CD4-positive, alpha-beta memory T cell (primary cell): ENCODE data around the gene NDEL1. TPM values are rescaled to one million over a fixed set of nuclear protein-coding genes. Genes with fewer than 3 reads are reported as not detected.

Source experiments
- CTCF ChIA-PET: fragments of 350-600 bp; sonication (Branson Sonifier 250); formaldehyde crosslinking; loops from one replicate; lab custom pipeline; 2021; ENCODE audit warnings: inconsistent platforms; ENCODE audit not compliant: partially characterized antibody; lab: Charles Lee
- POLR2A ChIA-PET: fragments of 350-600 bp; sonication (Branson Sonifier 250); formaldehyde crosslinking; loops from one replicate; lab custom pipeline; 2021; ENCODE audit not compliant: partially characterized antibody; lab: Charles Lee
- DNase-seq, 5 donors: peaks; one replicate each; pipeline versions ENCODE4 v3.0.0 to v3.0.0-alpha.2; 2020 to 2022; ENCODE audit warnings: mixed read lengths in 1 of 5
- H3K27ac ChIP-seq: one replicate; pipeline ENCODE4 v1.7.0; 2013; ENCODE audit warnings: low read depth, low read length
- H3K27me3 ChIP-seq: 2 replicates; pipeline ENCODE4 v1.7.0; 2013; ENCODE audit warnings: mild to moderate bottlenecking, low read length, moderate library complexity; ENCODE audit not compliant: insufficient read depth
- H3K36me3 ChIP-seq: 2 replicates; pipeline ENCODE4 v1.7.0; 2013; ENCODE audit warnings: mild to moderate bottlenecking, low read length, moderate library complexity; ENCODE audit not compliant: insufficient read depth
- H3K4me1 ChIP-seq: 2 replicates; pipeline ENCODE4 v1.7.0; 2013; ENCODE audit warnings: mild to moderate bottlenecking, low read length, moderate library complexity; ENCODE audit not compliant: insufficient read depth
- H3K4me3 ChIP-seq, 2 donors: one replicate each; pipeline ENCODE4 v1.7.0; 2013; ENCODE audit warnings: low read length in 2 of 2, mild to moderate bottlenecking in 1 of 2
- H3K9me3 ChIP-seq, 2 donors: one replicate each; pipeline ENCODE4 v1.7.0; 2013; ENCODE audit warnings: low read length in 2 of 2, control low read depth in 1 of 2; ENCODE audit not compliant: control insufficient read depth in 1 of 2
- H3K27ac Mint-ChIP-seq, 7 donors: one replicate each; pipeline ENCODE4 v1.8.0; 2020 to 2021; ENCODE audit warnings: mixed read lengths in 7 of 7, mild to moderate bottlenecking in 6 of 7, inconsistent platforms in 3 of 7, moderate library complexity in 3 of 7
- H3K27me3 Mint-ChIP-seq, 2 donors: one replicate each; pipeline ENCODE4 v1.8.0; 2020 to 2021; ENCODE audit warnings: mixed read lengths in 2 of 2
- H3K36me3 Mint-ChIP-seq, 2 donors: one replicate each; pipeline ENCODE4 v1.8.0; 2020 to 2021; ENCODE audit warnings: mixed read lengths in 2 of 2, inconsistent platforms in 1 of 2, mild to moderate bottlenecking in 1 of 2
- H3K4me1 Mint-ChIP-seq, 4 donors: one replicate each; pipeline ENCODE4 v1.8.0; 2020 to 2021; ENCODE audit warnings: mixed read lengths in 4 of 4, mild to moderate bottlenecking in 1 of 4
- H3K4me3 Mint-ChIP-seq, 8 donors: one replicate each; pipeline ENCODE4 v1.8.0; 2020 to 2021; ENCODE audit warnings: mixed read lengths in 8 of 8, mild to moderate bottlenecking in 7 of 8, moderate library complexity in 6 of 8, inconsistent platforms in 3 of 8
- H3K9me3 Mint-ChIP-seq, 8 donors: one replicate each; pipeline ENCODE4 v1.8.0; 2020 to 2021; ENCODE audit warnings: mixed read lengths in 8 of 8, mild to moderate bottlenecking in 5 of 8, inconsistent platforms in 3 of 8, moderate library complexity in 1 of 8
- intact Hi-C: fragments of 100-400 bp; cut with micrococcal nuclease; formaldehyde crosslinking; loops from one replicate; pipeline ENCODE4 v1.15.1; 2023
- polyA plus RNA-seq, 2 donors: library from polyadenylated mRNA; unstranded; fragments of 300-500 nt; fragmentation: Illumina TruSeq; gene quantifications; one replicate each; pipeline ENCODE4 v1.2.3, GENCODE V29; 2021
- total RNA-seq, 2 experiments: library from RNA; stranded (reverse); gene quantifications; one replicate each; pipeline ENCODE4 v1.2.3, GENCODE V29; 2021

NDEL1 gene
- 100 to 1,000 TPM; 115 to 120 TPM for total RNA-seq
- polyA plus RNA-seq: 10 to 100 TPM; 52.9 to 66.5 TPM

GRCh38 chr17:8435245-8436168 lies at the start of gene NDEL1:
Gene NDEL1 (plus strand): TSS chr17:8435884. CDS start chr17:8444272, 8,388 bp downstream.
- no peaks in the 10 kb centered on the region for H3K9me3 Mint-ChIP-seq
- peaks cover 5% of the 10 kb centered on the region for H3K36me3 ChIP-seq
- peak within 1 kb of the TSS; percentile 94 to 99 (median 98) for H3K4me3 Mint-ChIP-seq
- H3K27ac Mint-ChIP-seq: peak within 1 kb of the TSS; percentile 96 to 100 (median 99)
- peak within 1 kb of the TSS; percentile 87 to 95 for H3K4me3 ChIP-seq
- ChIA-PET POLR2A (interaction anchor here (0.5 to 1.6 kb wide), 17 partner anchors 20 to 1400 kb away, joined by 3 to 11 read pairs (median 4); partner anchors contain the start of genes KRABD2, MYH10 and SLC16A13), CTCF (interaction anchor here (1.1 to 2.2 kb wide), 4 partner anchors 15 to 310 kb away, joined by 3 to 12 read pairs (median 5); no protein-coding TSS in a partner anchor)
- H3K27me3 ChIP-seq: no peaks in the 10 kb centered on the region
- peak within 1 kb of the TSS; percentile 100 for H3K27ac ChIP-seq
- peaks cover 19 to 49% (median 31%) of the 10 kb centered on the region in 4 donors for H3K4me1 Mint-ChIP-seq
- peaks cover 40% of the 10 kb centered on the region for H3K4me1 ChIP-seq
- H3K27me3 Mint-ChIP-seq: no peaks in the 10 kb centered on the region
- H3K9me3 ChIP-seq: no peaks in the 10 kb centered on the region
- DNase-seq: peak; percentile 98 to 99 (median 98)
- intact Hi-C loops: loop anchor here (1.0 to 10.0 kb wide), 4 partner anchors 52 to 305 kb away; partner anchors contain the start of genes CTC1, MYH10, PFAS and RPL26
- peaks cover 6 to 27% of the 10 kb centered on the region in 2 donors for H3K36me3 Mint-ChIP-seq

- no peak overlapping the region for H3K27ac ChIP-seq
- Mint-ChIP-seq H3K4me3 (peak overlapping the region in 3 of 8 donors; percentile 33 to 50 (median 46)), H3K4me1 (peaks cover 18 to 48% (median 28%) of the 10 kb centered on the region in 4 donors), H3K27me3 (no peaks in the 10 kb centered on the region), H3K36me3 (peaks cover 10 to 17% of the 10 kb centered on the region in 2 donors), H3K27ac (peak overlapping the region in 2 of 7 donors; percentile 75 to 89), H3K9me3 (peaks cover 0 to 7% (median 0%) of the 10 kb centered on the region in 8 donors)
- H3K27me3 ChIP-seq: no peaks in the 10 kb centered on the region
- ChIA-PET CTCF (interaction anchor here (1.0 to 2.0 kb wide), 3 partner anchors 10 to 359 kb away, joined by 3 to 8 read pairs (median 8); partner anchors contain the start of gene KRABD2), POLR2A (interaction anchor here (0.5 to 1.1 kb wide), 3 partner anchors 10 to 292 kb away, joined by 3 to 5 read pairs (median 3); partner anchors contain the start of gene KRABD2)
- no peaks in the 10 kb centered on the region for H3K9me3 ChIP-seq
- intact Hi-C loops: no loop called here
- no peak for DNase-seq
- H3K36me3 ChIP-seq: peaks cover 3% of the 10 kb centered on the region
- peaks cover 20% of the 10 kb centered on the region for H3K4me1 ChIP-seq
- no peak overlapping the region for H3K4me3 ChIP-seq
These were observed 48.8 kb upstream of the NDEL1 start for GRCh38 chr17:8386841-8387240.

- peaks cover 17% of the 10 kb centered on the region for H3K4me1 ChIP-seq
- H3K36me3 Mint-ChIP-seq: peaks cover 1 to 4% of the 10 kb centered on the region in 2 donors
- ChIA-PET POLR2A (interaction anchor here (1.1 kb wide), 1 partner anchor 294 kb away, joined by 3 read pairs; no protein-coding TSS in a partner anchor), CTCF (interaction anchor here (2.0 kb wide), 1 partner anchor 11 kb away, joined by 8 read pairs; the partner anchor contains the start of gene KRABD2)
- H3K27ac ChIP-seq: no peak overlapping the region
- no peaks in the 10 kb centered on the region for H3K9me3 ChIP-seq
- H3K27ac Mint-ChIP-seq: peak overlapping the region in 3 of 7 donors; percentile 43 to 80 (median 78)
- no peak overlapping the region for H3K4me3 ChIP-seq
- H3K9me3 Mint-ChIP-seq: peaks cover 0 to 5% (median 0%) of the 10 kb centered on the region in 8 donors
- H3K4me1 Mint-ChIP-seq: peaks cover 13 to 36% (median 20%) of the 10 kb centered on the region in 4 donors
- intact Hi-C loops: no loop called here
- H3K27me3 ChIP-seq: no peaks in the 10 kb centered on the region
- no peaks in the 10 kb centered on the region for H3K27me3 Mint-ChIP-seq
- H3K4me3 Mint-ChIP-seq: peak overlapping the region in 1 of 8 donors; percentile 1
- no peak for DNase-seq
- no peaks in the 10 kb centered on the region for H3K36me3 ChIP-seq
These were observed 47.6 kb upstream of the NDEL1 start for GRCh38 chr17:8387914-8388651.

GRCh38 chr17:8391711-8392110 lies 44.0 kb upstream of the NDEL1 start:
- no peak overlapping the region for H3K27ac ChIP-seq
- Mint-ChIP-seq H3K4me3 (no peak overlapping the region), H3K27ac (peak overlapping the region in 1 of 7 donors; percentile 30), H3K4me1 (peaks cover 13 to 28% (median 14%) of the 10 kb centered on the region in 4 donors), H3K27me3 (peaks cover 3 to 4% of the 10 kb centered on the region in 2 donors), H3K9me3 (no peaks in the 10 kb centered on the region), H3K36me3 (no peaks in the 10 kb centered on the region)
- H3K36me3 ChIP-seq: no peaks in the 10 kb centered on the region
- intact Hi-C loops: no loop called here
- no peak overlapping the region for H3K4me3 ChIP-seq
- H3K27me3 ChIP-seq: no peaks in the 10 kb centered on the region
- no peak for DNase-seq
- ChIA-PET POLR2A (no interaction called here), CTCF (interaction anchor here (0.7 to 2.7 kb wide), 3 partner anchors 8 to 18 kb away, joined by 3 to 13 read pairs (median 3); no protein-coding TSS in a partner anchor)
- H3K4me1 ChIP-seq: peaks cover 19% of the 10 kb centered on the region
- H3K9me3 ChIP-seq: no peaks in the 10 kb centered on the region

- H3K27ac Mint-ChIP-seq: peak overlapping the region in 1 of 7 donors; percentile 64
- H3K36me3 Mint-ChIP-seq: no peaks in the 10 kb centered on the region
- POLR2A ChIA-PET: interaction anchor here (2.8 kb wide), 1 partner anchor 16 kb away, joined by 18 read pairs; the partner anchor contains the start of gene KRABD2
- CTCF ChIA-PET: interaction anchor here (0.7 to 2.7 kb wide), 3 partner anchors 9 to 18 kb away, joined by 3 to 13 read pairs (median 3); no protein-coding TSS in a partner anchor
- intact Hi-C loops: no loop called here
- peaks cover 12 to 27% (median 12%) of the 10 kb centered on the region in 4 donors for H3K4me1 Mint-ChIP-seq
- Histone ChIP-seq H3K4me3 (no peak overlapping the region), H3K4me1 (peaks cover 19% of the 10 kb centered on the region), H3K36me3 (no peaks in the 10 kb centered on the region), H3K27me3 (peaks cover 3% of the 10 kb centered on the region), H3K9me3 (no peaks in the 10 kb centered on the region), H3K27ac (no peak overlapping the region)
- H3K9me3 Mint-ChIP-seq: no peaks in the 10 kb centered on the region
- peaks cover 3 to 4% of the 10 kb centered on the region in 2 donors for H3K27me3 Mint-ChIP-seq
- DNase-seq: no peak
- no peak overlapping the region for H3K4me3 Mint-ChIP-seq
These were observed 43.4 kb upstream of the NDEL1 start for GRCh38 chr17:8392274-8392673.

GRCh38 chr17:8392674-8393469 lies 42.8 kb upstream of the NDEL1 start:
- Histone ChIP-seq H3K27ac (no peak overlapping the region), H3K4me3 (no peak overlapping the region), H3K27me3 (peaks cover 4% of the 10 kb centered on the region), H3K4me1 (peaks cover 19% of the 10 kb centered on the region), H3K9me3 (no peaks in the 10 kb centered on the region), H3K36me3 (no peaks in the 10 kb centered on the region)
- H3K9me3 Mint-ChIP-seq: no peaks in the 10 kb centered on the region
- no peaks in the 10 kb centered on the region for H3K36me3 Mint-ChIP-seq
- H3K4me3 Mint-ChIP-seq: no peak overlapping the region
- peaks cover 6 to 7% of the 10 kb centered on the region in 2 donors for H3K27me3 Mint-ChIP-seq
- intact Hi-C loops: no loop called here
- peak overlapping the region in 5 of 7 donors; percentile 29 to 96 (median 92) for H3K27ac Mint-ChIP-seq
- H3K4me1 Mint-ChIP-seq: peaks cover 10 to 21% (median 11%) of the 10 kb centered on the region in 4 donors
- ChIA-PET POLR2A (interaction anchor here (1.1 to 2.8 kb wide), 3 partner anchors 9 to 43 kb away, joined by 3 to 18 read pairs (median 9); partner anchors contain the start of genes KRABD2 and NDEL1), CTCF (interaction anchor here (1.0 to 2.7 kb wide), 2 partner anchors 9 to 15 kb away, joined by 3 to 13 read pairs; no protein-coding TSS in a partner anchor)
- no peak for DNase-seq
